ENCODE data around the gene NKAIN1. TPM values are rescaled to one million over a fixed set of nuclear protein-coding genes. Genes with fewer than 3 reads are reported as not detected.
"Not testable (repeated sequence)": the region's sequence is repeated elsewhere in the genome, so short reads cannot be mapped to it uniquely, and the experiment has no call there.

NKAIN1 gene
- total RNA-seq (not detected), polyA plus RNA-seq (not detected), total RNA-seq (0 to 0.17 (median 0) reads per million in 6 experiments)

- ATAC-seq (no peak), DNase-seq (no peak)
- H3K27me3 Mint-ChIP-seq: peaks cover 22 to 59% (median 45%) of the 10 kb centered on the region in 5 donors
- H3K4me3 Mint-ChIP-seq: peak within 1 kb of the TSS; percentile 8 to 77 (median 66)
- no peaks in the 10 kb centered on the region for H3K9me3 Mint-ChIP-seq
- H3K27ac Mint-ChIP-seq: peak within 1 kb of the TSS in 1 of 10 donors; percentile 50
- POLR2A ChIA-PET: no interaction called here
- H3K36me3 Mint-ChIP-seq: peaks cover 0 to 4% (median 0%) of the 10 kb centered on the region in 3 donors
- peaks cover 8 to 21% (median 17%) of the 10 kb centered on the region in 4 donors for H3K4me1 Mint-ChIP-seq
These were observed at the start of gene NKAIN1 for GRCh38 chr1:31239653-31240241. NKAIN1 (minus strand) TSS chr1:31239887; CDS start chr1:31239547, 340 bp downstream.

- H3K4me3 Mint-ChIP-seq: no peak overlapping the region
- ATAC-seq (no peak), DNase-seq (no peak)
- POLR2A ChIA-PET: no interaction called here
- peaks cover 0 to 18% (median 12%) of the 10 kb centered on the region in 4 donors for H3K4me1 Mint-ChIP-seq
- no peaks in the 10 kb centered on the region for H3K9me3 Mint-ChIP-seq
- peaks cover 4 to 93% (median 16%) of the 10 kb centered on the region in 3 donors for H3K36me3 Mint-ChIP-seq
- no peaks in the 10 kb centered on the region for H3K27me3 Mint-ChIP-seq
- H3K27ac Mint-ChIP-seq: peak overlapping the region in 1 of 10 donors; percentile 2
These were observed 49.3 kb upstream of the NKAIN1 start for GRCh38 chr1:31289021-31289420.

GRCh38 chr1:31287791-31288190 is 48.1 kb upstream of the NKAIN1 start:
- Mint-ChIP-seq H3K36me3 (peaks cover 1 to 92% (median 16%) of the 10 kb centered on the region in 3 donors), H3K4me1 (peaks cover 0 to 12% (median 7%) of the 10 kb centered on the region in 4 donors)
- H3K27ac Mint-ChIP-seq, H3K9me3 Mint-ChIP-seq, H3K4me3 Mint-ChIP-seq, DNase-seq, H3K27me3 Mint-ChIP-seq, ATAC-seq, POLR2A ChIA-PET: not testable (repeated sequence)

GRCh38 chr1:31282426-31282825 is 42.7 kb upstream of the NKAIN1 start:
- H3K27ac Mint-ChIP-seq: peak overlapping the region in 1 of 10 donors; percentile 92
- H3K27me3 Mint-ChIP-seq, H3K4me3 Mint-ChIP-seq, POLR2A ChIA-PET, H3K9me3 Mint-ChIP-seq, DNase-seq, ATAC-seq: not testable (repeated sequence)
- H3K36me3 Mint-ChIP-seq: peaks cover 5 to 91% (median 25%) of the 10 kb centered on the region in 3 donors
- peaks cover 0 to 16% (median 11%) of the 10 kb centered on the region in 4 donors for H3K4me1 Mint-ChIP-seq

GRCh38 chr1:31273619-31274018 is 33.9 kb upstream of the NKAIN1 start:
- Mint-ChIP-seq H3K27me3 (no peaks in the 10 kb centered on the region), H3K4me3 (no peak overlapping the region), H3K36me3 (peaks cover 6 to 89% (median 30%) of the 10 kb centered on the region in 3 donors), H3K9me3 (no peaks in the 10 kb centered on the region), H3K27ac (peak overlapping the region in 4 of 10 donors; percentile 34 to 76 (median 49)), H3K4me1 (peaks cover 3 to 19% (median 8%) of the 10 kb centered on the region in 4 donors)
- ATAC-seq: no peak
- POLR2A ChIA-PET: no interaction called here
- no peak for DNase-seq

GRCh38 chr1:31272369-31272768 is 32.7 kb upstream of the NKAIN1 start:
- Mint-ChIP-seq H3K27ac (no peak overlapping the region), H3K36me3 (peaks cover 3 to 89% (median 27%) of the 10 kb centered on the region in 3 donors), H3K9me3 (no peaks in the 10 kb centered on the region), H3K4me1 (peaks cover 3 to 16% (median 6%) of the 10 kb centered on the region in 4 donors), H3K27me3 (no peaks in the 10 kb centered on the region), H3K4me3 (no peak overlapping the region)
- POLR2A ChIA-PET: no interaction called here
- no peak for DNase-seq
- ATAC-seq: no peak

- POLR2A ChIA-PET: no interaction called here
- H3K27me3 Mint-ChIP-seq: no peaks in the 10 kb centered on the region
- H3K9me3 Mint-ChIP-seq: no peaks in the 10 kb centered on the region
- no peaks in the 10 kb centered on the region for H3K4me1 Mint-ChIP-seq
- H3K36me3 Mint-ChIP-seq: peaks cover 0 to 95% (median 28%) of the 10 kb centered on the region in 3 donors
- DNase-seq: no peak
- no peak overlapping the region for H3K4me3 Mint-ChIP-seq
- H3K27ac Mint-ChIP-seq: peak overlapping the region in 2 of 10 donors; percentile 31 to 50
- ATAC-seq: no peak
These were observed 26.9 kb upstream of the NKAIN1 start for GRCh38 chr1:31266547-31266946.

- no peak for DNase-seq
- H3K4me1 Mint-ChIP-seq: no peaks in the 10 kb centered on the region
- H3K9me3 Mint-ChIP-seq: no peaks in the 10 kb centered on the region
- peak overlapping the region in 1 of 10 donors; percentile 34 for H3K27ac Mint-ChIP-seq
- no peak for ATAC-seq
- H3K4me3 Mint-ChIP-seq: no peak overlapping the region
- POLR2A ChIA-PET: no interaction called here
- H3K36me3 Mint-ChIP-seq: peaks cover 0 to 95% (median 26%) of the 10 kb centered on the region in 3 donors
- H3K27me3 Mint-ChIP-seq: no peaks in the 10 kb centered on the region
These were observed 25.2 kb upstream of the NKAIN1 start for GRCh38 chr1:31264790-31265386.

- H3K9me3 Mint-ChIP-seq: no peaks in the 10 kb centered on the region
- H3K4me1 Mint-ChIP-seq: no peaks in the 10 kb centered on the region
- H3K27ac Mint-ChIP-seq: peak overlapping the region in 1 of 10 donors; percentile 12
- no peak for ATAC-seq
- POLR2A ChIA-PET: no interaction called here
- DNase-seq: no peak
- H3K27me3 Mint-ChIP-seq: no peaks in the 10 kb centered on the region
- no peak overlapping the region for H3K4me3 Mint-ChIP-seq
- peaks cover 0 to 97% (median 28%) of the 10 kb centered on the region in 3 donors for H3K36me3 Mint-ChIP-seq
These were observed 23.7 kb upstream of the NKAIN1 start for GRCh38 chr1:31263408-31263807.

GRCh38 chr1:31262393-31262792 is 22.7 kb upstream of the NKAIN1 start:
- POLR2A ChIA-PET, H3K27ac Mint-ChIP-seq, DNase-seq, H3K4me1 Mint-ChIP-seq, H3K4me3 Mint-ChIP-seq, ATAC-seq, H3K27me3 Mint-ChIP-seq, H3K9me3 Mint-ChIP-seq: not testable (repeated sequence)
- H3K36me3 Mint-ChIP-seq: peaks cover 1 to 96% (median 30%) of the 10 kb centered on the region in 3 donors

- POLR2A ChIA-PET: no interaction called here
- no peak overlapping the region for H3K27ac Mint-ChIP-seq
These were observed 22.2 kb upstream of the NKAIN1 start for GRCh38 chr1:31261916-31262315.

GRCh38 chr1:31259746-31260145 is 20.1 kb upstream of the NKAIN1 start:
- H3K27ac Mint-ChIP-seq: peak overlapping the region in 1 of 10 donors; percentile 58
- peaks cover 3 to 84% (median 23%) of the 10 kb centered on the region in 3 donors for H3K36me3 Mint-ChIP-seq
- no peaks in the 10 kb centered on the region for H3K4me1 Mint-ChIP-seq
- POLR2A ChIA-PET: interaction anchor here (0.5 kb wide), 1 partner anchor 11 kb away, joined by 3 read pairs; no protein-coding TSS in a partner anchor
- no peak for ATAC-seq
- no peaks in the 10 kb centered on the region for H3K9me3 Mint-ChIP-seq
- no peak overlapping the region for H3K4me3 Mint-ChIP-seq
- H3K27me3 Mint-ChIP-seq: no peaks in the 10 kb centered on the region
- no peak for DNase-seq

More at GRCh38 chr1:31261916-31262315, 22.2 kb upstream of the NKAIN1 start:
- no peaks in the 10 kb centered on the region for H3K9me3 Mint-ChIP-seq
- H3K27me3 Mint-ChIP-seq: no peaks in the 10 kb centered on the region
- no peak overlapping the region for H3K4me3 Mint-ChIP-seq
- DNase-seq: no peak
- no peaks in the 10 kb centered on the region for H3K4me1 Mint-ChIP-seq
- no peak for ATAC-seq
- peaks cover 3 to 96% (median 26%) of the 10 kb centered on the region in 3 donors for H3K36me3 Mint-ChIP-seq

- Mint-ChIP-seq H3K27ac (no peak overlapping the region), H3K4me1 (no peaks in the 10 kb centered on the region), H3K9me3 (no peaks in the 10 kb centered on the region), H3K27me3 (no peaks in the 10 kb centered on the region), H3K4me3 (no peak overlapping the region), H3K36me3 (peaks cover 3 to 73% (median 23%) of the 10 kb centered on the region in 3 donors)
- POLR2A ChIA-PET: no interaction called here
- ATAC-seq (no peak), DNase-seq (no peak)
These were observed 18.9 kb upstream of the NKAIN1 start for GRCh38 chr1:31258581-31258980.
